8988T (cell line): ENCODE results near the gene CNTNAP2.
A peak's percentile ranks its signal among the peaks of the same experiment; 100 is the strongest.

Experiments
- DNase-seq: peaks from one replicate; pipeline ENCODE4 v3.0.0; 2011

Gene CNTNAP2

GRCh38 chr7:146937836-146938235 is 821.2 kb downstream of the CNTNAP2 start:
- DNase-seq, result no peak

- DNase-seq, result no peak
These were observed 826.9 kb downstream of the CNTNAP2 start for GRCh38 chr7:146943483-146943882.

DNA sequence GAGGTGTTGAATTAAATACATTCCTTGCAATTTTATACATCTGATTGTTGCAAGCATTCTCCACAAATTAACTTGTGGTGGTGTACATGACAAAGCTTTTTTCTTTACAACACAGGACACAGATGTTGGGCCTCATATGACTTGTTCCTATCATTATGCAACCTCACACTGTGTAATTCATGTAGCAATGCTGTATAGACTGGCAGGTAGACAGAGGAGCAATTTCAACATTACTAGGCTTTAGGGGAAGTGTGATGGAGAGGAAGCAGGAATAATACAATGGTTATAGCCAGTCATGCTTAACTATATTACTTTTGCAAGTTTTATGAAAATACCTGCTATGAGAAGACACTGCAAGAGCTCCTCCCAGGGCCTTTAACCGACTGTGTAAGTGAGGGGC is 832.1 kb downstream of the CNTNAP2 start:
- no peak for DNase-seq

GRCh38 chr7:146956321-146956720 is 839.7 kb downstream of the CNTNAP2 start:
- no peak for DNase-seq

DNA sequence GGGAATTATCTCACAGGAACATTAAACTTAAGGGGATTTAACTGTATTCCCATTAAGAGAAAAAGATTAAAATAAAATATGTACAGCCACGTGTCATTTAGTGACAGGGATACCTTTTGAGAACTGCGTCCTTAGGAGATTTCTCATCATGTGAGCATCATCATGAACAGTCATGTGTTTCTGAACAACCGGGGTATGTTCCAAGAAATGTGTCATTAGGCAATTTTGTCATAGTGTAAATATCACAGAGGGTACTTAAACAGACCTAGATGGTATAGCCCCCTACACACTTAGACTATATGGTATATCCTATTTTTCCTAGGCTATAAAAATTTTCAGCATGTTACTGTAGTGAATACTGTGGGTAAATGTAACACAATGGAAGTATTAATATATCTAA is 840.3 kb downstream of the CNTNAP2 start:
- DNase-seq, result no peak

- DNase-seq, result no peak
These were observed 844.3 kb downstream of the CNTNAP2 start for GRCh38 chr7:146960773-146961391.

GRCh38 chr7:146961617-146962016 is 845.0 kb downstream of the CNTNAP2 start:
- DNase-seq, result peak; percentile 8

DNA sequence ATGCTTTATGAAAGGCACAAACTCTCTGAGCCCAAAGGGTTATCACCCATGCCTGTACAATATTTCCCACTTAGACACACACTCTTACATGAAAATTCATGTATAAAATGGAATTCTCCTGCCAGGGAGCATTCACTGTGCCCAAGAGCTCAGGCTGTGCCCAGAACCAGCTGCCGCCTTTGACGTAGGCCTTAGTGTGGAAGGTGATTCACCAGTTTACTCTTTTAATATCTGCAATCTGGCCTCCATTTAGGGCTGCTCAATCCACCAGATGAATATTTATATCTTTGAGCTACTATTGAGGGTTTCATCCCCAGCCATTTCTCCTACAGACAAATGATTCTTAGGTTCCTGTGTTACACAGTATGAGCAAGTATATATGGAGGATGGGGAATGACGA is 849.7 kb downstream of the CNTNAP2 start:
- no peak for DNase-seq

DNA sequence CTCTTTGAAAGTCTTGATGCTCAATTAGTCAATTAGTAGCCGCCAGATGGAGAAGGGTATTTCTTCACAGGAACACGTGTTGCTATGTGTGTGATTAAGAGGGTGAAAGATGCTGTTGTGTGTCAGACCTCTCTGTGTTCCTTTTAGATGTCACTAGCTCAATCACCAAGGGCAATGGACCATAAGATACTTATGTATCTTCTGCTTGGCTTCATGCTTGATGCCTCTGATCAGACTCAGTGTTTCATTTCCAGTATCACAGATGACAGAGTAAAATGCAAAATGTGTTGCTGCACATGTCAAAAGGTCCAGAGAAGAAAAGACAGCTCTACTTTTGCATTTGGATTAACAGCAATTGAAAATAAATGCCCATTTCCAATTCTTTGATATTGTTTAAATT is 865.9 kb downstream of the CNTNAP2 start:
- no peak for DNase-seq

- no peak for DNase-seq
These were observed 875.0 kb downstream of the CNTNAP2 start for GRCh38 chr7:146991596-146991995.

DNA sequence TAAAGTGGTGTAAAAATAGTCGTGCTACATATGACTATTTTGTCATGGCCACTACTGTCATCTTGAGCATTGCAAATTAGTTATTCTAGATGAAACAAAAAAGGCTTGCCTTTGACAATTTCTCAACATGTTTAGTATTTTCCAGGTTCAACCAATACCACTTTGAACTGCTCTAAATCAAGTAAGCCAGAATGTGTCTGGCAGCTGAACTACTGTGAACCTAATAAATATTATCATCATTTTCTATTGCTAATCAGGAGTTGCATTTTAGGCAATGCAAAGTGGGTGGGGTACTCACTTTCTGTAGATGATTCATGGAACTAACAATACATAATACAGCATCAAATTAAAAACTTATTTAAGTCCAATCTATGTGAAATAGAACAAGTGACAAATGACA is 877.2 kb downstream of the CNTNAP2 start:
- no peak for DNase-seq

- no peak for DNase-seq
These were observed 891.9 kb downstream of the CNTNAP2 start for GRCh38 chr7:147008530-147008929.

DNA sequence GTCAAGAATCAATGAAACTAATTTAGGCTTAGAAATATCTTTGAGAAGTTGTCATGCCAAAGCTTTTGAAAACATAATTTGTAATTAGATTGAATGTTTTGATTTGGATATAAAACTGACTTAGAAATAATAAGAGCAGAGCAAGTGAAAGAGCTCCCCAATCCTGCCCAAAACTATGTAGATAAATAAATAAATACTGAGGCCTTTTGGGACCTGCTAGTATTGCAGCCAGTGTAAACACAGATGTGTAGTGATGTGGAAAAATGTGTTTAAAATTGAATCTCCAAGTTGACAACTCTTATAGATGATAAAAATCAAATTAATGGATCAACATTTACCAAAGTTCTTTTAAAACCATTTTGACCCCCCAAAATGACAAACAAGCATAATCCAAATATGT is 896.1 kb downstream of the CNTNAP2 start:
- no peak for DNase-seq

GRCh38 chr7:147013825-147014224 is 897.2 kb downstream of the CNTNAP2 start:
- no peak for DNase-seq

GRCh38 chr7:147014286-147014955 is 897.8 kb downstream of the CNTNAP2 start:
- no peak for DNase-seq

GRCh38 chr7:147015999-147016398 is 899.4 kb downstream of the CNTNAP2 start:
- no peak for DNase-seq

DNA sequence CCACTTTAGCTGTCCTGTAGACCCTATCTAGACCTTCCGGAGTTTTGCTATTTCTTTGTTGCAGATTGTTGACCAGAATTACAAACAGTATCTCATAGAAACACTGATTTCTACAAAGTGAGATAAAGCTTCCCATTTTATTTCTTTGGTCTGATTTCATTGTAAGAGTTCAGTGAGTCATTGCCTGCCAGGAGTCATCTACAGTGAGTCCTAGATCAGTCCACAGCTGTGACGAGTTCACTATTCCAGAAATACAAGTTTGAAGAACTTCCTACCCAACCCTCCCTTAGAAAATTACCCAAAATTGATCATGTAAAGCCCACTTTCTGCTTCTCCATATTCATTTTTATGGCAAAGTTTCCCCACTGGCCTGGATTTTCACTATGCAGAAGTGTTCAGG is 905.5 kb downstream of the CNTNAP2 start:
- DNase-seq, result no peak

GRCh38 chr7:147023440-147023839 is 906.8 kb downstream of the CNTNAP2 start:
- DNase-seq, result no peak

- DNase-seq, result no peak
These were observed 913.4 kb downstream of the CNTNAP2 start for GRCh38 chr7:147029953-147030352.

GRCh38 chr7:147033641-147034040 is 917.0 kb downstream of the CNTNAP2 start:
- DNase-seq, result no peak

GRCh38 chr7:147041438-147041837 is 924.8 kb downstream of the CNTNAP2 start:
- no peak for DNase-seq

DNA sequence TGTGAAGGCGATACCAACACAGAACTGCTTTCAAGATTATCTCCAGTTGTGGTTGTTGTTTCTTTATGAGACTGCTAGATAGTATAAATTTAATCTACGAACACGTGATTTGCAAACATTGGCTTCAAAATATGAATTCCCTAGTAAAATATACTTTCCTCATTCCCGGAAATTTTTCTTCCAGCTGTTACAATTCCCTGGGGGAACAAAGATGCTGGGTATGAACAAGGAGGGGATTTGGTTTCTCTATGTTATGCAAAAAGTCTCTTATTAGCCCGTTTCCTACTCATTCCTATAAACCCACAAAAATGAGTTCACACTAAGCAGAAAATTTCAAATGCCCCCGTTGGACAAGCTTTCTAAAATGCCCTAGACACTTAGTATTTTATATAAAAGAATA is 928.3 kb downstream of the CNTNAP2 start:
- DNase-seq, result no peak

GRCh38 chr7:147047696-147048095 is 931.1 kb downstream of the CNTNAP2 start:
- DNase-seq, result no peak

DNA sequence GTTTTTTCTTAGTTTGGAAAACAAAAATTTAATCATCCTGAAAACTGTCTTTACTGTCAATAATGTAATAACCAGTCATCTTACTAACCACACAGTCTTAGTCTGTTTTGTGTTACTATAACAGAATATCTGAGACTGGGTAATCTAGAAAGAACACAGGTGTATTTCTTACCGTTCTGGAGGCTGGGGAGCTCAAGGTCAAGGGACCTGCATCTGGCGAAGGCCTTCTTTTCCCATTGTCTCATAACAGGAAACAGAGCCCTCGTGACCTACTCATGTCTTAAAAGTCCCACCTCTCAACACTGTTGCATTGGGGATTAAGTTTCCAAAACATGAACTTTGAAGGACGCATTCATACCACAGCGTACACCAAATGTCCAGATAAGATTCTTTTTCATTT is 932.3 kb downstream of the CNTNAP2 start:
- DNase-seq, result no peak

GRCh38 chr7:147052818-147053217 is 936.2 kb downstream of the CNTNAP2 start:
- no peak for DNase-seq
